ENCODE data around the gene RAB31. TPM values are rescaled to one million over a fixed set of nuclear protein-coding genes. Genes with fewer than 3 reads are reported as not detected.

Gene RAB31
- total and polyA plus RNA-seq, 2 experiments from 2014 or later, result 8.7 to 27.7 TPM

- Histone ChIP-seq H3K27ac (no peak overlapping the region), H3K9me3 (ENCODE audit: low read depth) (no peaks in the 10 kb centered on the region), H3K4me1 (ENCODE audit: low read depth) (no peaks in the 10 kb centered on the region), H3K27me3 (no peaks in the 10 kb centered on the region), H3K36me3 (no peaks in the 10 kb centered on the region), H3K4me3 (no peak overlapping the region)
- DNase-seq (ENCODE audit: low read depth in 1 of 2, low spot score in 1 of 2), result no peak
- TF ChIP-seq CTCF (IDR thresholded peaks at IDR 0.05; ENCODE audit: low read depth, low read length), result no peak
Observed at GRCh38 chr18:9722691-9723090, 14.6 kb downstream of the RAB31 start.

GRCh38 chr18:9724797-9725585 is 16.9 kb downstream of the RAB31 start:
- Histone ChIP-seq H3K9me3 (ENCODE audit: low read depth) (no peaks in the 10 kb centered on the region), H3K27ac (no peak overlapping the region), H3K4me3 (no peak overlapping the region), H3K4me1 (ENCODE audit: low read depth) (no peaks in the 10 kb centered on the region), H3K27me3 (no peaks in the 10 kb centered on the region), H3K36me3 (no peaks in the 10 kb centered on the region)
- no peak for TF ChIP-seq CTCF (IDR thresholded peaks at IDR 0.05; ENCODE audit: low read depth, low read length)
- DNase-seq (ENCODE audit: low read depth in 1 of 2, low spot score in 1 of 2), result no peak

- Histone ChIP-seq H3K4me3 (no peak overlapping the region), H3K9me3 (ENCODE audit: low read depth) (no peaks in the 10 kb centered on the region), H3K27ac (no peak overlapping the region), H3K27me3 (no peaks in the 10 kb centered on the region), H3K4me1 (ENCODE audit: low read depth) (no peaks in the 10 kb centered on the region), H3K36me3 (no peaks in the 10 kb centered on the region)
- no peak for DNase-seq (ENCODE audit: low read depth in 1 of 2, low spot score in 1 of 2)
- TF ChIP-seq CTCF (IDR thresholded peaks at IDR 0.05; ENCODE audit: low read depth, low read length), result no peak
Observed at GRCh38 chr18:9726175-9726574, 18.1 kb downstream of the RAB31 start.

- DNase-seq (ENCODE audit: low read depth in 1 of 2, low spot score in 1 of 2), result no peak
- no peak overlapping the region for H3K27ac ChIP-seq
- no peaks in the 10 kb centered on the region for H3K9me3 ChIP-seq (ENCODE audit: low read depth)
- TF ChIP-seq CTCF (IDR thresholded peaks at IDR 0.05; ENCODE audit: low read depth, low read length), result no peak
- H3K27me3 ChIP-seq, result no peaks in the 10 kb centered on the region
- no peaks in the 10 kb centered on the region for H3K36me3 ChIP-seq
- H3K4me3 ChIP-seq, result no peak overlapping the region
- no peaks in the 10 kb centered on the region for H3K4me1 ChIP-seq (ENCODE audit: low read depth)
Observed at GRCh38 chr18:9726936-9727335, 18.8 kb downstream of the RAB31 start.

GRCh38 chr18:9730786-9731185 is 22.7 kb downstream of the RAB31 start:
- H3K9me3 ChIP-seq (ENCODE audit: low read depth), result no peaks in the 10 kb centered on the region
- no peak for DNase-seq (ENCODE audit: low read depth in 1 of 2, low spot score in 1 of 2)
- H3K27me3 ChIP-seq, result no peaks in the 10 kb centered on the region
- no peaks in the 10 kb centered on the region for H3K36me3 ChIP-seq
- H3K4me1 ChIP-seq (ENCODE audit: low read depth), result no peaks in the 10 kb centered on the region
- H3K4me3 ChIP-seq, result no peak overlapping the region
- H3K27ac ChIP-seq, result no peak overlapping the region
- TF ChIP-seq CTCF (IDR thresholded peaks at IDR 0.05; ENCODE audit: low read depth, low read length), result no peak
